ENCODE measurements around the gene OR1K1.
"Not testable (repeated sequence)": the region's sequence is repeated elsewhere in the genome, so short reads cannot be mapped to it uniquely, and the experiment has no call there.

Gene OR1K1

GRCh38 chr9:122791872-122792669 is 7.9 kb upstream of the OR1K1 start:
- TF ChIP-seq CTCF (IDR thresholded peaks at IDR 0.05; ENCODE audit: insufficient read depth, low read depth, low read length, missing control alignments), result no peak
- peak; percentile 7 for DNase-seq (ENCODE audit: low read depth)
- H3K4me3 ChIP-seq (ENCODE audit: low read depth, low read length), result no peak overlapping the region

- no peak overlapping the region for H3K4me3 ChIP-seq (ENCODE audit: low read depth, low read length)
- no peak for TF ChIP-seq CTCF (IDR thresholded peaks at IDR 0.05; ENCODE audit: insufficient read depth, low read depth, low read length, missing control alignments)
- no peak for DNase-seq (ENCODE audit: low read depth)
These were observed 2.4 kb upstream of the OR1K1 start for GRCh38 chr9:122797316-122798063.

DNA sequence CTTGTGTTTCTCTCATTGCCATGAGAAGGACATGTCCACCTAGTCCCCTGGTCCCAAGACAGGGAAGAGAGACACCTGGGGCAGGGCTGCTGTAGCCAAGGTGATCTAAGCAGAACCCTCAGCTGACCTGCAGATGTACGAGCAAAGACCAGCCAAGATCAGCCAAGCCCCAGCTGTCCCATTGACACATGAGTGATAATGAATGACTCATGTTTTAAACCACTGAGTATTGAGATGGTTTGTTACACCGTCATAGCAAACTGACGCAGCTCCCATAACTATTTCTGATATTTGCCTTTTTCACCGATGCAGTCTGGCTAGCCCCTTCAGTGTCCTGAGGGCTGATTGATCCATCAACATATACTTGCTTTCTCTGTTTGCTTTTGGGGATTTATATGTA is 6.7 kb downstream of the OR1K1 start:
- DNase-seq (ENCODE audit: low read depth), result peak; percentile 18
- TF ChIP-seq CTCF (IDR thresholded peaks at IDR 0.05; ENCODE audit: insufficient read depth, low read depth, low read length, missing control alignments), result no peak
- H3K4me3 ChIP-seq (ENCODE audit: low read depth, low read length), result no peak overlapping the region

- no peak overlapping the region for H3K4me3 ChIP-seq (ENCODE audit: low read depth, low read length)
- no peak for TF ChIP-seq CTCF (IDR thresholded peaks at IDR 0.05; ENCODE audit: insufficient read depth, low read depth, low read length, missing control alignments)
- DNase-seq (ENCODE audit: low read depth), result no peak
These were observed 7.5 kb downstream of the OR1K1 start for GRCh38 chr9:122807271-122807900.

DNA sequence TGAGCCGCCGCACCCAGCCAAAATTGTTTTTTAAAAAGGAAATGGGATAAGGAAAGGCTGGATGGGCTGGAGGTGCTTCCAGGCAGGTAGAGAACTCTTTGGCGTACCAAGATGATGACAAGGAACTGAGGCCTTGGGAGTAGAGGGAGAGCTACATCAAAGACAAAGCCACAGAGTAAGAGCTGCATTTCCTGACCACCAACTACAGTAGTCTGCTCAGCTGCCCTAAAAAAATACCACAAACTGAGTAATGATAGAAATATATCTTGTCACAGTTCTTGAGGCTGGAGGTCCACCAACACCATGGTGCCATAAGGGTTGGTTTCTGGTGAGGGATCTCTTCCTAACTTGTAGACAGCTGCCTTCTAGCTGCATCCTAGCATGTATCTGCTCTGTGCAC is 8.2 kb downstream of the OR1K1 start:
- no peak for DNase-seq (ENCODE audit: low read depth)
- no peak for TF ChIP-seq CTCF (IDR thresholded peaks at IDR 0.05; ENCODE audit: insufficient read depth, low read depth, low read length, missing control alignments)

DNA sequence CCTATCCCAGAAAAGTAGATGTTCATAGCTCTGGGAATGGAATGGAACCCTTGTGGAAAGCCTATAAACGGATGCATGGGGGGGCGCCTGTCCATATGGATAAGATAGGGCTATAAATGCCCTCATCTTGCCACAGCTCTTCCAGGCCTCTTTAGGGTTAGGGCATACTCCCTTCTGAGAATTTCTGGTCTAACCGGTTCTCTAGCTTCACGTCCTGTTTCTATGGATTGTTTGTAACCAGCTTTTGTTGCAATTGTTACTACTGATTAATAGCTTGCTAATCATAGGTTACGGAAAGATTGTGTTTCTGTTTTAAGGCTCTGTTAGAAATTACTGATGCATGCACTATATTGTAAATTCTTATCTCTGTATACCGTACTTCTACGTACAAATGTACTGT is 9.3 kb downstream of the OR1K1 start:
- DNase-seq (ENCODE audit: low read depth); H3K4me3 ChIP-seq (ENCODE audit: low read depth, low read length): not testable (repeated sequence)

More for the DNA sequence above, 8.2 kb downstream of the OR1K1 start:
- H3K4me3 ChIP-seq (ENCODE audit: low read depth, low read length), result no peak overlapping the region

- peak; percentile 79 for DNase-seq (ENCODE audit: low read depth)
- H3K4me3 ChIP-seq (ENCODE audit: low read depth, low read length), result no peak overlapping the region
- TF ChIP-seq CTCF (IDR thresholded peaks at IDR 0.05; ENCODE audit: insufficient read depth, low read depth, low read length, missing control alignments), result peak; percentile 56
These were observed 10.5 kb downstream of the OR1K1 start for GRCh38 chr9:122810306-122810946.
